Esophagus muscularis mucosa (tissue), 4 donors: Measurements from ENCODE around the gene NPHP1. TPM values are rescaled to one million over a fixed set of nuclear protein-coding genes. Genes with fewer than 3 reads are reported as not detected.
"Not testable (repeated sequence)": the region's sequence is repeated elsewhere in the genome, so short reads cannot be mapped to it uniquely, and the experiment has no call there.

Source experiments
- DNase-seq: peaks from one replicate; pipeline ENCODE4 v3.0.0-alpha.2; 2017; ENCODE audit errors: extremely low spot score
- H3K27ac ChIP-seq, 4 donors: fragments of 200-600 bp; sonication (generic); replicated peaks in 1 of 4; 1 replicate in 3 of 4; 2 replicates in 1 of 4; pipeline ENCODE4 v1.5.1; 2016 to 2019; ENCODE audit warnings: mild to moderate bottlenecking in 1 of 4
- H3K27me3 ChIP-seq, 4 donors: fragments of 200-600 bp; sonication (generic); one replicate each; pipeline versions ENCODE4 v1.5.1 to v1.6.0; 2016 to 2019
- H3K36me3 ChIP-seq, 4 donors: fragments of 200-600 bp; sonication (generic); one replicate each; pipeline ENCODE4 v1.5.1; 2016 to 2019
- H3K4me1 ChIP-seq, 4 donors: fragments of 200-600 bp; sonication (generic); one replicate each; pipeline ENCODE4 v1.5.1; 2016 to 2019
- H3K4me3 ChIP-seq, 4 donors: fragments of 200-600 bp; sonication (generic); 1 replicate in 2 of 4; 2 replicates in 2 of 4; pipeline ENCODE4 v1.5.1; 2016 to 2019; ENCODE audit warnings: mild to moderate bottlenecking in 4 of 4, moderate library complexity in 1 of 4
- H3K9me3 ChIP-seq, 4 donors: fragments of 200-600 bp; sonication (generic); 1 replicate in 3 of 4; 2 replicates in 1 of 4; pipeline ENCODE4 v1.5.1; 2016 to 2019
- EP300 ChIP-seq: sonication (generic); formaldehyde crosslinking; IDR thresholded peaks from one replicate; pipeline ENCODE4 v1.6.1; 2017; ENCODE audit warnings: antibody characterized with exemption
- POLR2A ChIP-seq: fragments of 450-650 bp; IDR thresholded peaks from one replicate; pipeline ENCODE4 v1.6.1; 2017; ENCODE audit warnings: antibody characterized with exemption, moderate library complexity, mild to moderate bottlenecking, low read depth
- POLR2AphosphoS5 ChIP-seq, 2 donors: sonication (generic); formaldehyde crosslinking; IDR thresholded peaks; one replicate each; pipeline ENCODE4 v1.6.1; 2017; ENCODE audit warnings: antibody characterized with exemption in 2 of 2
- WGBS: methylation state at CpG from one replicate; pipeline ENCODE4 v1.1.5; 2018; 5-methylcytosine and 5-hydroxymethylcytosine counted together
- intact Hi-C: fragments of 100-400 bp; cut with DNase I; formaldehyde crosslinking; loops from one replicate; pipeline ENCODE4 v1.15.1; 2023
- total RNA-seq, 4 donors: library from RNA; depleted of rRNA; stranded (reverse); fragments of >200 nt; gene quantifications; one replicate each; pipeline versions ENCODE4 v1.1.0 to v1.2.1, GENCODE V29; 2016
- TF ChIP-seq, protein P1 (sequence below), 3 experiments: fragments of 200-600 bp in 2 of 3; fragments of 450-650 bp in 1 of 3; sonication (generic) in 2 of 3; IDR thresholded peaks; one replicate each; pipeline ENCODE4 v1.5.1; 2017 to 2019; ENCODE audit warnings: antibody characterized with exemption in 3 of 3, mild to moderate bottlenecking in 2 of 3, moderate library complexity in 1 of 3

Gene NPHP1
- total RNA-seq, 4 donors from 2014 or later, result 6.3 to 9.7 (median 7.3) TPM

DNA sequence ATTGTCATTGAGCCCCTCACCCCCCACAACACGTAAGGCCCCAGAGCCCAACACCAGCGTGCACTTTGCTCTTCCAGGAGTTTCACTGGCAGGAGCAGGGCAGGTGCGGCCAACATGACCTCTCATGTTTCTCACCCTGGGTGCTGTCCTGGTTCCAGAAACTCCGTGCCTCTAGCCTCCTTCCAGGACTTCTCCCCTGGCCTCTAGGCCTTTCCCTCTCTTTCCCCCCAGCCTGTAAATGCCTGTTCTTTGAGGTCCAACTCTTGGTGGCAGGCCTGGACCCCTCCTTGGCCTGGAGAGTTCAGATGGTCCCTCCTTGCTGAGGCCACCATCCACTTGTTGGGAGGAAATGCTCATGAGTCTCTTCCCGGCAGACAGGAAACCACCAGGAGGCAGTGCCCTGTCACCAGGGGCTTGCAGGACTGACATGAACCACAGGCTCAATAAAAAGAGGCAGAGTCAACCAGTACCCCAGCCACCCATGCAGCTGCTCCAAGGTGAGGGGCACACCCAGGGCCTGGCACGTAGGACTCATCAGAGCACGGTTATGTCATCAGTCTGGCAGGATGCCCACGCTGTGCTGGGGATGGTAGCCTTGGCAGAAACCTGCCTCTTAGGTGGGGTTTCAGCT, 90.7 kb downstream of the NPHP1 start:
- DNase-seq, result peak; percentile 89
- intact Hi-C loops, result no loop called here

DNA sequence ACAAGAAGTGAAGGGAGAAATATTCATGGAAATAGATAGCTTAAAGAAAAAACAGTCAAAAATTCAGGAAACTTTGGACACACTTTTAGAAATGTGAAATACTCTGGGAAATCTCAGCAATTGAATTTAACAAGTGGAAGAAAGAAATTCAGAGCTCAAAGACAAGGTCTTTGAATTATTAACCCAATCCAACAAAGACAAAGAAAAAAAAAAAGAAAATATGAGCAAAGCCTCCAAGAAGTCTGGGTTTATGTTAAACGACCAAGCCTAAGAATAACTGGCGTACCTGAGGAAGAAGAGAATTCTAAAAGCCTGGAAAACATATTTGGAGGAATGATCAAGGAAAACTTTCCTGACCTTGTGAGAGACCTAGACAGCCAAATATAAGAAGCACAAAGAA, 96.5 kb downstream of the NPHP1 start:
- H3K4me1 ChIP-seq, H3K4me3 ChIP-seq, H3K36me3 ChIP-seq, DNase-seq, H3K27ac ChIP-seq, H3K9me3 ChIP-seq, intact Hi-C loops: not testable (repeated sequence)
- H3K27me3 ChIP-seq, result peaks cover 0 to 29% (median 0%) of the 10 kb centered on the region in 4 donors
- 92% methylated on average over 2 of the region's 2 CpGs for WGBS

More for the DNA sequence above, 90.7 kb downstream of the NPHP1 start:
- Histone ChIP-seq H3K9me3 (no peaks in the 10 kb centered on the region), H3K27ac (peak overlapping the region in 2 of 4 donors; percentile 74), H3K27me3 (peaks cover 0 to 52% (median 19%) of the 10 kb centered on the region in 4 donors), H3K36me3 (no peaks in the 10 kb centered on the region), H3K4me3 (peak overlapping the region in 3 of 4 donors; percentile 49 to 59 (median 50)), H3K4me1 (peaks cover 18 to 24% (median 21%) of the 10 kb centered on the region in 4 donors)
- no peak for TF ChIP-seq POLR2A
- peak; percentile 13 to 27 for TF ChIP-seq POLR2AphosphoS5 (IDR thresholded peaks at IDR 0.05)
- no peak for TF ChIP-seq EP300
- TF ChIP-seq, protein P1, sequence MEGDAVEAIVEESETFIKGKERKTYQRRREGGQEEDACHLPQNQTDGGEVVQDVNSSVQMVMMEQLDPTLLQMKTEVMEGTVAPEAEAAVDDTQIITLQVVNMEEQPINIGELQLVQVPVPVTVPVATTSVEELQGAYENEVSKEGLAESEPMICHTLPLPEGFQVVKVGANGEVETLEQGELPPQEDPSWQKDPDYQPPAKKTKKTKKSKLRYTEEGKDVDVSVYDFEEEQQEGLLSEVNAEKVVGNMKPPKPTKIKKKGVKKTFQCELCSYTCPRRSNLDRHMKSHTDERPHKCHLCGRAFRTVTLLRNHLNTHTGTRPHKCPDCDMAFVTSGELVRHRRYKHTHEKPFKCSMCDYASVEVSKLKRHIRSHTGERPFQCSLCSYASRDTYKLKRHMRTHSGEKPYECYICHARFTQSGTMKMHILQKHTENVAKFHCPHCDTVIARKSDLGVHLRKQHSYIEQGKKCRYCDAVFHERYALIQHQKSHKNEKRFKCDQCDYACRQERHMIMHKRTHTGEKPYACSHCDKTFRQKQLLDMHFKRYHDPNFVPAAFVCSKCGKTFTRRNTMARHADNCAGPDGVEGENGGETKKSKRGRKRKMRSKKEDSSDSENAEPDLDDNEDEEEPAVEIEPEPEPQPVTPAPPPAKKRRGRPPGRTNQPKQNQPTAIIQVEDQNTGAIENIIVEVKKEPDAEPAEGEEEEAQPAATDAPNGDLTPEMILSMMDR (IDR thresholded peaks at IDR 0.05), result no peak
- WGBS, result 79% methylated on average over 8 of the region's 8 CpGs

DNA sequence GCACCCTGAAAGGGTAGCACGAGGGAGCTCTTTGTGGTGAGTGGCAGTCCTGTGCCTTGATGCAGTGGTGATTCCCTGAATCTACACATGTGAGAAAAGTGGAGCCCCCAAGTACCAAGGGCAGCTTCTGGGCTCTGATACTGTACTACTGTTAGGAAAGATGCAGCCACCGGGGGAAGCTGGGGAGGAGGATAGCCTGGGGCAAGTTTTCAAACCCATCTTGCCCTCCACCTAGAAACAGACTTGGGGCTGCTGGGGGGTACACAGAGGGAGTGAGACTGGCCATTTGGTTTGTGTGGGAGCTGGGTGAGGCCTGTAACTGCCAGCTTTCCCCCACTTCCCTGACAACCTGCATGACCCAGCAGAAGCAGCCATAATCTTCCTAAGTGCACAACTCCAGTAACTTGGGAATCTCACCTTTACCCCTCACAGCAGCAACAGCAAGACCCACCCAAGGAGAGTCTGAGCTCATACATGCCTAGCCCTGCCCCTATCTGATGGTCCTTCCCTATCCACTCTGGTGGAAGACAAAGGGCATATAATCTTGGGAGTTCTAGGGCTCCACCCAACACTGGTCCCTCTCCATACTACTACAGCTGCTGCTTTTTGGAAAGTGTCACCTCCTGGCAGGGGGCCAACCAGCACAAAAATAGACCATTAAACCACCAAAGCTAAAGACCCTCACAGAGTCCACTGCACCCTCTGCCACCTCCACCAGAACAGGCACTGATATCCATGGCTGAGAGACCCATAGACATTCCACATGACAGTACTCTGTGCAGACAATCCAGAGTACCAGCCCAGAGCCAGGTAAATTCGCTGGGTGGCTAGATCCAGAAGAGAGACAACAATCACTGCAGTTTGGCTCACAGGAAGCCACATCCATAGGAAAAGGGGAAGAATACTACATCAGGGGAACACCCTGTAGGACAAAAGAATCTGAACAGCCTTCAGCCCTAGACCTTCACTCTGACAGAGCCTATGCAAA, 97.4 kb downstream of the NPHP1 start:
- peaks cover 0 to 29% (median 0%) of the 10 kb centered on the region in 4 donors for H3K27me3 ChIP-seq
- intact Hi-C loops, result no loop called here
- TF ChIP-seq, protein P1 (IDR thresholded peaks at IDR 0.05), result no peak
- TF ChIP-seq EP300, result no peak
- no peak for TF ChIP-seq POLR2A
- no peak for TF ChIP-seq POLR2AphosphoS5 (IDR thresholded peaks at IDR 0.05)
- no peak overlapping the region for H3K27ac ChIP-seq
- H3K9me3 ChIP-seq, result no peaks in the 10 kb centered on the region
- H3K4me1 ChIP-seq, result peaks cover 0 to 14% (median 8%) of the 10 kb centered on the region in 4 donors
- peak; percentile 42 for DNase-seq
- no peaks in the 10 kb centered on the region for H3K36me3 ChIP-seq
- 93% methylated on average over 3 of the region's 3 CpGs for WGBS
- no peak overlapping the region for H3K4me3 ChIP-seq

DNA sequence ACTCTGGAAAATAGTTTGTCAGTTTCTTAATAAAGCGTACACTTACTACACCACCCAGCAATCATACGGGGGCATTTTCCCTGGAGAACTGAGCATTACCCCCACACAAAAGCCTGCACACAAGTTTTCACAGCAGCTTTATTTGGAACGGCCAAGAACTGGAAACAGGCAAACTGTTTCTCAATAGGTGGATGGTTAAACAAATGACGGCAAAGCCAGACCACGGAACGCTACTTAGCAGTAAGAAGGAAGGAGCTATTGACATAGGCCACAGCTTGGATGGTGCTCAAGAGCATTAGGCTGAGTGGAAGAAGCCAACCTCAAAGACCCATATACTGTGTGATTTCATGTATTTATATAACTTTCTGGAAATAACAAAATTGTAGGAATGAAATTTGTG, 98.2 kb downstream of the NPHP1 start:
- DNase-seq, result peak; percentile 50
- Histone ChIP-seq H3K27ac (peak overlapping the region in 1 of 4 donors; percentile 5), H3K27me3 (peaks cover 0 to 29% (median 0%) of the 10 kb centered on the region in 4 donors), H3K9me3 (no peaks in the 10 kb centered on the region), H3K4me3 (no peak overlapping the region), H3K36me3 (no peaks in the 10 kb centered on the region), H3K4me1 (peaks cover 7 to 22% (median 16%) of the 10 kb centered on the region in 4 donors)
- no peak for TF ChIP-seq POLR2A
- TF ChIP-seq, protein P1 (IDR thresholded peaks at IDR 0.05), result no peak
- no peak for TF ChIP-seq EP300
- TF ChIP-seq POLR2AphosphoS5 (IDR thresholded peaks at IDR 0.05), result no peak
- intact Hi-C loops, result no loop called here
- 74% methylated on average over 6 of the region's 6 CpGs for WGBS
